Activated T-cell treated with anti-CD3 and anti-CD28 coated beads, Interleukin-2, amount 50 U/mL, for 72 hours (primary cell): ENCODE results near the gene SRI. TPM values are rescaled to one million over a fixed set of nuclear protein-coding genes. Genes with fewer than 3 reads are reported as not detected.
"Not testable (repeated sequence)": the region's sequence is repeated elsewhere in the genome, so short reads cannot be mapped to it uniquely, and the experiment has no call there.

Source experiments
- ATAC-seq, 2 donors: fragments of 150-1000 bp; cut with Tn5 transposase; replicated peaks in 1 of 2; 2 replicates each; pipeline ENCODE4 v1.10.0; 2021; ENCODE audit warnings: moderate library complexity in 2 of 2, mild to moderate bottlenecking in 1 of 2
- DNase-seq, 2 donors: peaks; one replicate each; pipeline ENCODE4 v3.0.0; 2021 to 2022; ENCODE audit warnings: mixed read lengths in 1 of 2
- H3K27ac Mint-ChIP-seq: one replicate; pipeline ENCODE4 v1.8.0; 2022; ENCODE audit warnings: mild to moderate bottlenecking, moderate library complexity, mixed read lengths
- H3K27me3 Mint-ChIP-seq: one replicate; pipeline ENCODE4 v1.8.0; 2022; ENCODE audit warnings: low read depth, mixed read lengths
- H3K36me3 Mint-ChIP-seq, 2 donors: one replicate each; pipeline ENCODE4 v1.8.0; 2022; ENCODE audit warnings: mixed read lengths in 2 of 2, mild to moderate bottlenecking in 1 of 2; ENCODE audit not compliant: insufficient read depth in 2 of 2
- H3K4me1 Mint-ChIP-seq: one replicate; pipeline ENCODE4 v1.8.0; 2022; ENCODE audit warnings: low read depth, mixed read lengths
- H3K4me3 Mint-ChIP-seq, 2 donors: one replicate each; pipeline ENCODE4 v1.8.0; 2022; ENCODE audit warnings: mild to moderate bottlenecking in 2 of 2, mixed read lengths in 2 of 2, moderate library complexity in 2 of 2
- H3K9me3 Mint-ChIP-seq, 2 donors: one replicate each; pipeline ENCODE4 v1.8.0; 2022; ENCODE audit warnings: mixed read lengths in 2 of 2
- total RNA-seq, 2 donors: library from RNA; stranded (reverse); gene quantifications; one replicate each; pipeline ENCODE4 v1.2.3, GENCODE V29; 2022

Gene SRI
- total RNA-seq, 2 donors from 2014 or later, result 105 to 132 TPM

GRCh38 chr7:88200789-88201188 is 19.0 kb downstream of the SRI start:
- Mint-ChIP-seq H3K27ac (no peak overlapping the region), H3K9me3 (no peaks in the 10 kb centered on the region), H3K4me1 (peaks cover 15% of the 10 kb centered on the region), H3K4me3 (no peak overlapping the region), H3K27me3 (no peaks in the 10 kb centered on the region), H3K36me3 (peaks cover 8 to 20% of the 10 kb centered on the region in 2 donors)
- ATAC-seq (no peak), DNase-seq (no peak)

DNA sequence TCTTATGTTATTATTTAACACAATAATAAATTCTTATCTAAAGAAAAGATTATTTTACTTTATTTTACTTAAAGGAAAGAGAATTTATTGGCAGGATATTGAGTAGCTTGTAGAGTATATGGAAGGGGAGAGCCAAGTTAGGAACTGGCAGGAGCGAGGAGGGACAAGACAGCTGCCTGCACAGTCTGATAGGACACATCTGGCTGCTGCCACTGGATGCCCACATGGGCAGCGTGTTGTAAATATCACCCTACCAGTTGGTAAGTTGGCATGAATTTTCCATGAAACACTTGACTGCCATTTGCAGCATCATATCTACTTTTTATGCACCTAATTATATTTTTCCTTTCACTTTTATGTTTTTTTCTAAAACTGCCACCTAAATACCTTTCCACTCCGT is 19.6 kb downstream of the SRI start:
- Mint-ChIP-seq H3K4me1 (peaks cover 15% of the 10 kb centered on the region), H3K36me3 (peaks cover 8 to 15% of the 10 kb centered on the region in 2 donors), H3K9me3 (no peaks in the 10 kb centered on the region), H3K4me3 (no peak overlapping the region), H3K27me3 (no peaks in the 10 kb centered on the region), H3K27ac (no peak overlapping the region)
- no peak for DNase-seq
- ATAC-seq, result no peak

- Mint-ChIP-seq H3K36me3 (no peaks in the 10 kb centered on the region), H3K9me3 (no peaks in the 10 kb centered on the region), H3K27ac (no peak overlapping the region), H3K4me1 (no peaks in the 10 kb centered on the region), H3K4me3 (no peak overlapping the region), H3K27me3 (no peaks in the 10 kb centered on the region)
- DNase-seq (no peak), ATAC-seq (no peak)
These were observed 27.9 kb downstream of the SRI start for GRCh38 chr7:88191911-88192310.

- H3K4me3 Mint-ChIP-seq, result no peak overlapping the region
- no peaks in the 10 kb centered on the region for H3K9me3 Mint-ChIP-seq
- ATAC-seq (no peak), DNase-seq (no peak)
- no peaks in the 10 kb centered on the region for H3K4me1 Mint-ChIP-seq
- no peak overlapping the region for H3K27ac Mint-ChIP-seq
- no peaks in the 10 kb centered on the region for H3K27me3 Mint-ChIP-seq
- H3K36me3 Mint-ChIP-seq, result no peaks in the 10 kb centered on the region
These were observed 34.2 kb downstream of the SRI start for GRCh38 chr7:88185650-88186049.

GRCh38 chr7:88184848-88185304 is 35.0 kb downstream of the SRI start:
- H3K27ac Mint-ChIP-seq, result no peak overlapping the region
- H3K27me3 Mint-ChIP-seq, result no peaks in the 10 kb centered on the region
- H3K9me3 Mint-ChIP-seq, result no peaks in the 10 kb centered on the region
- peak; percentile 22 to 70 for ATAC-seq
- no peaks in the 10 kb centered on the region for H3K36me3 Mint-ChIP-seq
- H3K4me1 Mint-ChIP-seq, result no peaks in the 10 kb centered on the region
- H3K4me3 Mint-ChIP-seq, result no peak overlapping the region
- DNase-seq, result peak in 1 of 2 donors; percentile 8

- ATAC-seq (no peak), DNase-seq (no peak)
- Mint-ChIP-seq H3K36me3 (no peaks in the 10 kb centered on the region), H3K27ac (no peak overlapping the region), H3K4me1 (no peaks in the 10 kb centered on the region), H3K4me3 (no peak overlapping the region), H3K27me3 (no peaks in the 10 kb centered on the region), H3K9me3 (no peaks in the 10 kb centered on the region)
These were observed 36.8 kb downstream of the SRI start for GRCh38 chr7:88183051-88183450.

- ATAC-seq (no peak), DNase-seq (no peak)
- Mint-ChIP-seq H3K27me3 (no peaks in the 10 kb centered on the region), H3K9me3 (no peaks in the 10 kb centered on the region), H3K27ac (no peak overlapping the region), H3K36me3 (no peaks in the 10 kb centered on the region), H3K4me3 (no peak overlapping the region), H3K4me1 (no peaks in the 10 kb centered on the region)
These were observed 43.6 kb downstream of the SRI start for GRCh38 chr7:88176190-88176589.

DNA sequence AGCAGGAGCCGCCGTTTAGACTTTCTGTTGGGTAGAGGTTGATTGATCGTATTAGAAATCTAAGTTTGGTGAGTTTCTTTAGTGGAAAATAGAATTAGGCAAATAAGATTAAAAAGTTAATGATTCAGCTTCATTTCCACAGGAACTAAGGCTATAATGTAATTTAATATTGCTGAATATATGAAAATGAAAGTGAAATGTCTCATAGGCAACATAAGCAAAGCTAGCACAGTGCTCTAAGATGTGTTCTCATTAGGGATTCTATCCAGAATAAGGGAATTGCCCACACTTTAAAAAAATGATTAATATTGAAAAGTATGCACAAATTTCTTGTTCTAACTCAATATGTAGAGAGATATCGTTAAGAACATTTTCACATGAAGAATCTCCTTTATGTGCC is 47.0 kb downstream of the SRI start:
- Mint-ChIP-seq H3K27me3 (no peaks in the 10 kb centered on the region), H3K4me3 (no peak overlapping the region), H3K27ac (no peak overlapping the region), H3K9me3 (no peaks in the 10 kb centered on the region), H3K4me1 (no peaks in the 10 kb centered on the region), H3K36me3 (no peaks in the 10 kb centered on the region)
- no peak for ATAC-seq
- DNase-seq, result no peak

- no peaks in the 10 kb centered on the region for H3K9me3 Mint-ChIP-seq
- DNase-seq (no peak), ATAC-seq (no peak)
- H3K4me3 Mint-ChIP-seq, result no peak overlapping the region
- no peaks in the 10 kb centered on the region for H3K27me3 Mint-ChIP-seq
- H3K4me1 Mint-ChIP-seq, result no peaks in the 10 kb centered on the region
- H3K36me3 Mint-ChIP-seq, result no peaks in the 10 kb centered on the region
- no peak overlapping the region for H3K27ac Mint-ChIP-seq
These were observed 50.0 kb downstream of the SRI start for GRCh38 chr7:88169717-88170320.

DNA sequence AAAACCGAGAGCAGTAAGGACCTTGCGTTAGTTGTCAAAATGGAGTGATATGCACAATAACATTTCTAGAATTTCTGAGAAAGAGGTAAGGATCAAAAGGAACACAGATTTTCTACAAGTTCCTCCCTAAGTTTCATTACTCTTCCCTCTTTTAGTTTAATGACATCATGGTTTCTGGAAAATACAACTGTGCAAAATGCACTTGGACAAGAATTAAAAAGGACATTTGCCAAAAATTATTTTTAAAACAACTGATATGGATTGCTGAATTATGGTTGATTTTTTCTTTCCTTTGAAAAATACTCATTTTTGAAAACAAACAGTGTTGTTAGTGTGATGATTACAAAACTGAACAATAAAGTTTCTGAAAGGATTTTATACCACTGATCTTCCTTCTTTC is 52.1 kb downstream of the SRI start:
- Mint-ChIP-seq H3K9me3 (no peaks in the 10 kb centered on the region), H3K4me3 (no peak overlapping the region), H3K36me3 (no peaks in the 10 kb centered on the region), H3K4me1 (no peaks in the 10 kb centered on the region), H3K27me3 (no peaks in the 10 kb centered on the region), H3K27ac (no peak overlapping the region)
- DNase-seq, result no peak
- ATAC-seq, result no peak

DNA sequence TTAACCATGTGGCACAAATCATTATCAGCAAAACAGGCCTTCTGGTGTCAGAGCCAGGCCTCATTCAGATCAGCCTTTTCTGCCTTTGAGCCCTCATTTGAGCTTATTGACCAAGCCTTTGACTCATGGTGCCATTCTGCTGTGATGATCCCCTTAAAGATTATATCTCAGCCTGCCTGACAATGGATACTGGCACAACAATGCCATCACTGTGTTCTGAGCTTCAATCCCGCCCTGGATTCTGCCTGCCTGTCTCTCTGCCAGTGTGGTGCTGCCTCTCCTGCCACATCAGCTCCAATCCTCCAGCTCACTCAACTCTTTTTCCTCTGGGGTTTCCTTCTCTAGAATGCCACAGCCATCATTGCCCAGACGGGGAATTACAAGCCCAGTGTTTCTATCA is 52.6 kb downstream of the SRI start:
- H3K9me3 Mint-ChIP-seq, result no peaks in the 10 kb centered on the region
- no peaks in the 10 kb centered on the region for H3K36me3 Mint-ChIP-seq
- H3K4me3 Mint-ChIP-seq, result no peak overlapping the region
- no peaks in the 10 kb centered on the region for H3K4me1 Mint-ChIP-seq
- no peak overlapping the region for H3K27ac Mint-ChIP-seq
- ATAC-seq (no peak), DNase-seq (no peak)
- no peaks in the 10 kb centered on the region for H3K27me3 Mint-ChIP-seq

GRCh38 chr7:88165697-88166096 is 54.1 kb downstream of the SRI start:
- no peaks in the 10 kb centered on the region for H3K27me3 Mint-ChIP-seq
- no peaks in the 10 kb centered on the region for H3K4me1 Mint-ChIP-seq
- H3K9me3 Mint-ChIP-seq, result peaks cover 0 to 2% of the 10 kb centered on the region in 2 donors
- DNase-seq, result no peak
- H3K36me3 Mint-ChIP-seq, result no peaks in the 10 kb centered on the region
- no peak overlapping the region for H3K4me3 Mint-ChIP-seq
- H3K27ac Mint-ChIP-seq, result no peak overlapping the region
- ATAC-seq, result no peak

DNA sequence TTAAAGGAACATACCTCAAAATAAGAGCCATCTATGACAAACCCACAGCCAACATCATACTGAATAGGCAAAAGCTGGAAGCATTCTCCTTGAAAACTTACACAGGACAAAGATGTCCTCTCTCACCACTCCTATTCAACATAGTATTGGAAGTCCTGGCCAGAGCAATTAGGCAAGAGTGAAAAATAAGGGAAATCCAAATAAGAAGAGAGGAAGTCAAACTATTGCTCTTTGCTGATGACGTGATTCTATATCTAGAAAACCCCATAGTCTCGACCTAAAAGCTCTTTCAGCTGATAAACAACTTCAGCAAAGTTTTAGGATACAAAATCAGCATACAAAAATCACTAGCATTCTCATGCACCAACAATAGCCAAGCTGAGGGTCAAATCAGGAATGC is 60.1 kb downstream of the SRI start:
- not testable (repeated sequence) for DNase-seq, ATAC-seq, H3K4me1 Mint-ChIP-seq, H3K4me3 Mint-ChIP-seq, H3K27me3 Mint-ChIP-seq, H3K27ac Mint-ChIP-seq
- H3K36me3 Mint-ChIP-seq, result peaks cover 5 to 12% of the 10 kb centered on the region in 2 donors
- H3K9me3 Mint-ChIP-seq, result peaks cover 10 to 18% of the 10 kb centered on the region in 2 donors

GRCh38 chr7:88156356-88156755 is 63.5 kb downstream of the SRI start:
- Mint-ChIP-seq H3K4me3 (no peak overlapping the region), H3K27ac (no peak overlapping the region), H3K36me3 (peaks cover 5 to 12% of the 10 kb centered on the region in 2 donors), H3K27me3 (no peaks in the 10 kb centered on the region), H3K4me1 (no peaks in the 10 kb centered on the region), H3K9me3 (peaks cover 10 to 16% of the 10 kb centered on the region in 2 donors)
- no peak for ATAC-seq
- no peak for DNase-seq
